HG03460 (cell line): ENCODE measurements around the gene STRN4.

Source experiments
- ATAC-seq: cut with Tn5 transposase; IDR thresholded peaks from one replicate; pipeline ENCODE4 v1.9.1; 2021; ENCODE audit not compliant: unreplicated experiment

The STRN4 gene

GRCh38 chr19:46745521-46746280, 549 bp downstream of the STRN4 start, which contains the start of gene FKRP:
FKRP (plus strand) TSS chr19:46746057; CDS start chr19:46755451, 9,394 bp downstream.
- no peak for ATAC-seq

- ATAC-seq, result no peak
Measured at GRCh38 chr19:46745030-46745429, 1.2 kb downstream of the STRN4 start.

- ATAC-seq, result no peak
Measured at GRCh38 chr19:46744005-46744691, 2.1 kb downstream of the STRN4 start.

- no peak for ATAC-seq
Measured at GRCh38 chr19:46742926-46743480, 3.2 kb downstream of the STRN4 start.

GRCh38 chr19:46741447-46741846, 4.8 kb downstream of the STRN4 start:
- no peak for ATAC-seq

- ATAC-seq, result no peak
Measured at GRCh38 chr19:46739290-46739771, 6.9 kb downstream of the STRN4 start.

- no peak for ATAC-seq
Measured at GRCh38 chr19:46737761-46738171, 8.5 kb downstream of the STRN4 start.

GRCh38 chr19:46737298-46737654, 9.0 kb downstream of the STRN4 start:
- ATAC-seq, result no peak

GRCh38 chr19:46736531-46737297, 9.5 kb downstream of the STRN4 start:
- no peak for ATAC-seq

- ATAC-seq, result no peak
Measured at GRCh38 chr19:46733690-46734292, 12.5 kb downstream of the STRN4 start.

GRCh38 chr19:46732966-46733689, 13.1 kb downstream of the STRN4 start:
- ATAC-seq, result no peak

- ATAC-seq, result no peak
Measured at GRCh38 chr19:46732172-46732938, 13.9 kb downstream of the STRN4 start.

- no peak for ATAC-seq
Measured at GRCh38 chr19:46731584-46731983, 14.7 kb downstream of the STRN4 start.

- no peak for ATAC-seq
Measured at GRCh38 chr19:46731007-46731501, 15.2 kb downstream of the STRN4 start.

GRCh38 chr19:46730595-46730994, 15.7 kb downstream of the STRN4 start:
- no peak for ATAC-seq

- ATAC-seq, result no peak
Measured at GRCh38 chr19:46730187-46730586, 16.1 kb downstream of the STRN4 start.

GRCh38 chr19:46729696-46730095, 16.6 kb downstream of the STRN4 start:
- no peak for ATAC-seq

GRCh38 chr19:46728693-46729339, 17.4 kb downstream of the STRN4 start:
- no peak for ATAC-seq

- ATAC-seq, result no peak
Measured at GRCh38 chr19:46728208-46728607, 18.0 kb downstream of the STRN4 start.
